CD4-positive, alpha-beta T cell treated with Interleukin-15 for 1 hour (primary cell): ENCODE data around the gene NFIX.

Source experiments
- DNase-seq: peaks from one replicate; pipeline ENCODE4 v3.0.0-alpha.2; 2020

The NFIX gene

DNA sequence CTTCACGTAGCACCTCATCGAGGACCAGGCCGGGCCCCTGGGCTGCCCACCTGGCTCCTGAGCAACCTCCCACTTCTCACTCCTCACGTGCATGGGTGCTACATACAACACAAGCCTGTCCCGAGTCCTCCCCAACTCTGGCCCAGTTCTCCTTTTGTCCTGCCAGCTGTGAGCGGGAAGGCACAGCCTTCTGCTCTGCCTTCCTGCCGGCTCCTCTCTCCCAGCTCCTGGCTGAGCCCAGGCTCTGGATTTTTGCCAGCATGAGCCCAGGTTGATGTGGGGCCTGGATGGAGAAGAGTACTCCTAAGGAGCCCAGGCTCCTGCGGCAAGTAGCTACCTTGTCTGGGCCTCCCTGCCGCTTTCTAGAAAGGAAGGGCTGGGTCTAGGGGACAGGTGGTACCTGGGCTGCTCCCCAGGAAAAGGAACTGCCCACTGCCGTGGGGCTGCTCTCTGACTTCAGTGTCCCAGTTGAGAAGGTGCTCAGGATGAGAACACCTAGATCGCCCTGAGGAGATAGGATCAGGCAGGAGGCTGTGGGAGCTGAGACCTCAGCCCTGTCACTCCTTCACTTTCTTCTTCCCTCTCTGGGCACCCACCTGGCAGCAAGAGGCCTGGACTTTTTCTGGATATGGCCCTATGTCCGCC is 83.7 kb downstream of the NFIX start:
- no peak for DNase-seq

- no peak for DNase-seq
Measured at GRCh38 chr19:13079542-13079986, 84.3 kb downstream of the NFIX start.

DNA sequence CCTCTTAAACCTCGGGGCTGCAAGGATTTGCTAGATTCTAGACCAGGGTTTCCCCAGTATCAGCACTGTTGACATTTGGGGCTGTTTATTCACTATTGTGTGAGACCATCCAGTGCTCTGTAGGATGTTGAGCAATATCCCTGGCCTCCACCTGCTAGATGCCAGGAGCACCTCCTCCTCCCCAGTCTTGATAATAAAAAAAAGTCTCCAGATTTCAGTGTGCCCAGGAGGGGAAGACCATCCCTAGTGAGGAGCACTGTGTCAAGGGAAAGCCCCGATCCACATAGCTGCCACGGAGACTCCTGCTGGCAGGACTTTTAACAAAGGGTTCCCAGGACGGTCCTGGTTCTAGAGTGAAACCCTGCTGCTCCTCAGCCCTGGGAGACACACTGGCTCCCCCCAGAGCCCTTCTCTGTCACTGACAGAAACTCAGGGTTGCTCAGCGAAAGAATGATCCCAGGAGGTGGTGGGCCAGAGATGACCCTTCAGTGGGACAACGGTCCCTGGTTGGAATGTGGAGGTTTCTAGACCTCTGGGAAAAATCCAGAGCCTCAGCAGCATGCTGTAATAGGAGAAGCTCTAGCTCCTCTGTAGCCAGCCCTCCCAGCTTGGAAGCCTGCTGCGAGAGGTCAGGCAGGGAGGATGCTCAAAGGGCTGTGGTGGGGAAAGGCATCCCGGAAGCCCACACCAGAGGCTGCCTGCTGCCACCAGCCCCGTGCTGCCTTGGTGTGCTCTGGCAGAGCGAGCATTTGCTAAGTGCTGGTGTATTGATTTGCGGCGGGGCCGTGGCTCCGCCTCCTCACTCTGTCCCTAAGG is 87.1 kb downstream of the NFIX start:
- DNase-seq, result no peak

DNA sequence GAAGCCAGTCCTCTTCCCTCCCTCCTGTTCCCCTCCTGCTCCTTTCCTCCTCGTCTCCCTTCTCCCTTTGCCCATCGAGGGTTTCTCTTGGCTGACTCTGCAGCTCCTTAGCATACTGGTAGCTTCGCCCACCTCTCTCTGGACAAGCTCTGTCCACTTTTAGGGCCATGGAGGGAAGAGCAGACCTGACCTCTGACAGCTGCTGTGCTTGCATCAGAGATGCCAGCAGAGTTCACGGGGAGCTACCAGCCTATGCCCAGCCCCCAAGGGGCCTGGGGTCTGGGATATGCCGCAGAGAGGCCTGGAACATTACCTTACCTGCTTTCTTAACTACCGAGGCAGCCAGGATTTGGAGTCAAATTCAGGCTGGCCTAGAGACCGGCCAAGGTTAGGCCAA is 87.7 kb downstream of the NFIX start:
- DNase-seq, result no peak

GRCh38 chr19:13083627-13084026 is 88.4 kb downstream of the NFIX start:
- no peak for DNase-seq

GRCh38 chr19:13085666-13086065 is 90.4 kb downstream of the NFIX start:
- no peak for DNase-seq

DNA sequence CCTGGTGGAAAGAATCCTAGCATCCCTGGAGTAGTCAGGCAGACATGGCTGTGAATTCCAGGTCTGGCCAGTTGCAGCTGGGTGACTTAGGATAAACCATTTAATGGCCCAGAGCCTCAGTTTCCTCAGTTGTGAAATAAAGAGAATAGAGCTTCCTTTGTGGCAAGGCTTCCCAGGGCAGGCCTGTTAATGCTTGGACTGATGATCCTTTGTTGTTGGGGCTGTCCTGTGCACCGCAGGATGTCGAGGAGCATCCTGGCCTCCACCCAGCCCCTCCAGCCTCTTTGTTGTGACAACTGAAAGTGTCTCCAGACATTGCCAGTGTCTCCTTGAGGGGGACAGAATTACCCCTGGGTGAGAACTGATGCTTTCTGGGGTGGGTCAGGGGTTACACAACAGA is 91.1 kb downstream of the NFIX start:
- no peak for DNase-seq

- no peak for DNase-seq
Measured at GRCh38 chr19:13087295-13087694, 92.0 kb downstream of the NFIX start.

- DNase-seq, result no peak
Measured at GRCh38 chr19:13087795-13088537, 92.7 kb downstream of the NFIX start.

DNA sequence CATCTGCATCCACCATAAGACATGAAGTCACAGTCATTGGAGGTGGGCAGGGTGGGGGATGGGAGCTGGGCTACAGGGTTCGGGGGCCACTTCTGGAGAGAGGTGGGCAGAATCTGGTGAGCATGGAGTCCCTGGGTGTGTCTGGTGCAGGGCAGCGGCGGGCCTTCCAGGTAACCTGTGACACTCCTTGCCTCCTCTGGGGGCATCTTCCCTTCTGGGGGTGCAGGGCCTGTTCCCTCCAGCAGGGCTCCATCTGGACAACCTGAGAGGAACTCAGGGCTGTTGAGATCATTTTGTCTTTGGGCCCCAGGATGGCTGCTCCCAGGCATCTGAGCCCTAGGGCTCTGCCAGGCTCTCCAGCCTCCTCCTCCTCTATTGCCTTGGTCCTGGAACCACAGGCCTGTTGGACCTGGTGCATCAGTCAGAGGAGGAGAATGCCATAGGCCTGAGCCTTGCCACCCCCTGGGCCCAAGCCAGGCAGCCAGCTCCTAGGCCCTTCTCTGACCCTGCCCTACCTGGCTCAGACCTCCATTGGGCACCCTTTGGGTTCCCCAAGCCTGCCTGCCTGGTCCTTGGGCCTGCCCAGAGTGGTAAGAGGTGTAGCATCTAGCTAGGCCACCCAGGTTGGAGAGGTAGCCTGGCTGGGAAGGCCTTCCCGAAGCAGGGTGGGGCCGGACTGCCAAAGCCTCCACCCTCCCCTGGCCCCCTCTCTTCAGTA is 94.0 kb downstream of the NFIX start:
- DNase-seq, result no peak

DNA sequence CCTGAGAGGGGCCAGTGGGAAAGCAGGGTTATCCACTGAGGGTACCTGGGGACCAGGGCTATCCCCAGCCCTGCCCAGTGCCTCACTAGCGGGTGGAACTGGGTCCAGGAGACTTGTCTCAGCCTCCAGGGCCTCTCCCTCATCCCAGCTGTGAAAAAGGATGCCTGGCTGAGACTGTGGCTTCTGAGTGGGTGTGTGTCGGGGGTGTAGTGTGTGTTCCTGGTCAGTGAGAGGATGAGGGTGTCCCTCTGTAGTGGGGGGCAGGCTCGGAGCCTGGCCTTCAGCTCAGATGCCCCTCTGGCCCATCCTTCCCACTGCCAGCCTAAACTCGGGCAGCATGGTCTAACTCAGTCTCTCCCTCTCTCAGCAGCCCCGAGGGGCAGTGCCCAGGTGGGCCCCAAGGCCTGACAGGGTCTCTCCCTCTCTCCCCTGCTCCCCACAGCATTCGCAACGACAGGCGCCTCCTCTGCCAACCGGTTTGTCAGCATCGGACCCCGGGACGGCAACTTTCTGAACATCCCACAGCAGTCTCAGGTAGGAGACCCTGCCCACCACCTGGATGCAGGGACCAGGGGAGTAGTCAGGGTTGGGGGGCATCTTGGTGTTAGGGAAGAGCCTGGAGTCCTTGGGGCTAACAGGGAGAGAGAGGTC is 94.7 kb downstream of the NFIX start:
- no peak for DNase-seq

GRCh38 chr19:13090511-13091231 is 95.4 kb downstream of the NFIX start:
- no peak for DNase-seq

DNA sequence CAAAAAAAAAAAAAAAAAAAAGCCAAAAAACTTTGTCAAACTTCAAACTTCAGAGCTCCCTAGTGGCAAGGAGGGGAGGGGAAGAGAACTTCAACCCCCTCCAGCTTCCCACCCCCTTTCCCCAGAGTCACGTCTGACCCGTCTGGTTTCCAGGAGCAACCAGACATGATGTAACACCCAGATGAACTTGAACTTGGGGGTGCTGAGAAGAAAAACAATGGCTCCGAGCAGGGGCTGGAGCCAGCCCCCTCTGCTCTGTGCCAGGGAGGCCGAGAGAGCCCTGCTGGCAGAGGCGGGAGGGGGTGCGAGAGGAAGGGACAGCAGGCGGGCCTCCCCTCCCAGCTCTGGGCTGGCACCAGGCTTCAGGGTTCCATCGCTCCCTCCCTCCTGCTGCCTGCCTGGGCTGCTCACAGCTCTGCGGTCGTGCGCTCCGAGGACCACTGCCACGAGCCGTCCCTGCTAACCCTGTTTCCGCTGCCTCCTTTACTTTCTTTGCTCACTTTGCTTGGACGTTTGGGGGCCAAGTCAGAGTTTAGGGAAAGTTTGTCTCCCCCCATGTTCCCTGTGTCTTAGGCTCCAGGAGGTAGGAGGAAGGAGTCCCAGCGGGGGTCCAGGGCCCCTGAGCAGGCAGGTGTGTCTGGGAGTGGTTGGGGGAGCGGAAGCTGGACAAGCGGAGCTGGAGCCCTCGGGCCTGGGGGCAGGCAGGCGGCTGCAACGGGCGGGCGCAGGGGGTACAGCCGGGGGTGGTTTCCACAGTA is 96.3 kb downstream of the NFIX start:
- no peak for DNase-seq

DNA sequence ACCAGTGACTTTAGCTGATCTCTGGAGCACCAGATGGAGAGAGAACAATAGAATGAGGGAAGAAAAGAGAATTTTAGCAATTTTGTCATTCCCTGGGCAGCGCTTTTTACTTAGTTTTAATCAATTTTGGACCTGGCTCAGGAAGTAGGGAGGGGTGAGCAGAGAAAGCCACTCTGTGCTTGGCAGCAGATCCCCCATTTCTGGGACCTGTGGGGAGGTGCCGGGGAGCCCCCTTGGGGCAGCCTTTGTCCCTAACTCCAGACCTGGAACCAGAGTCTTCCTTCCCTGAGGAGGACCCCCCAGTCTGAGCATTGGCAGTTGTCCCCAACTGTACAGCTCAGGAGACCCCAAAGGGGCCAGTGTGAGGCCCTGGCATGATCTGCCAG is 96.9 kb downstream of the NFIX start:
- DNase-seq, result no peak

GRCh38 chr19:13092606-13093235 is 97.4 kb downstream of the NFIX start:
- no peak for DNase-seq

DNA sequence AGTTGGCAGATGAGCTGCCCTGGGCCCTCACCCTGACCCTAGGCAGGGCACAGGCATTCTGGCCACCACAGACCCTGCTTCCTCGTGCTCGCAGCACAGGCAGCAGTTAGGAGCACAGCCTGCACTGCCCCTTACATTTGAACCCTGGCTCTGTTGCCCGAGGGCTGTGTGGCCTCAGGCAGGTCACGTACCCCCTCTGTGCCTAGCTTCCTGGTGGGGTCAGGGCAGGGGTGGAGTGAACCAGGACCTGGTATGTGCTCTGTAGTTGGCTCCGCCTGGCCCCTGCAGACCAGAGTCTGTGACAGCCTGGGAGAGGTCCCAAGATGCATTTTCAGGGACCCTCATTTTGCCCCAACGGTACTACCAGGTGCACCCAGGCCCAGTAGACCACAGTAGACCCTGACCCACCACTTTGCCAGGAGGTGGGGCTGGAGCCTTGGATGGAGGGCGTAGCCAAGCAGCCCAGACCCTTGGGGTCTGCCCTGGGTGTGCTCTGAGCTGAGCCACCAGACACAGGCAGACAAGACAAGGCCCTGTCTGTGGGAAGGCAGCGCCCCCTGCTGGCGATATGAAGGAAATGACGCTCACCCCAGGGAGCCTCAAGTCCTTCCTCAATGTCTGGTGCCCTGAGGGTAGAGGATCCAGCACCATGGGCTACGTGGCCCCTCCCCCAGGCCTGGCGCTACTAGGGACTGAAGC is 98.3 kb downstream of the NFIX start:
- DNase-seq, result peak; percentile 85

DNA sequence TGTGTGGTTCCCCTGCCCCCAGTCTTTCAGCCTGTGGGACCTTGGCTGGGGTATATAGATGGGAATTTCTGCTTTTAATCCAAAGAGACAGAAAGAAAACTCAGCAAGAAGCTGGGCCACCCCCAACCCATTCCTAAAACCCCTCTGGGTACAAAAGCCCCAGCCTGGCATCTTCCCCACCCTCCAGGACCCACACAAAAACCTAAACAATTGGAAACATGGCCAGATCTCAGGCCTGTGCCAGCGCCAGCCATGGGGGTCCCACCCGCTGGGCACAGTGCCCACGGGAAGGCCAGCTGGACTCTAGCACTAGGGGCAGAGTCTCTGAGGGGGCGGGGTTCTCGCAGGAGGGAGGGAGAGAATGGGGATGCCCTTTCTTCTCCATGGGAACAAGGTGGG is 98.8 kb downstream of the NFIX start:
- no peak for DNase-seq

GRCh38 chr19:13094771-13095392 is 99.6 kb downstream of the NFIX start:
- DNase-seq, result peak; percentile 50

- peak; percentile 58 for DNase-seq
Measured at GRCh38 chr19:13095393-13095784, 100.1 kb downstream of the NFIX start.
